Activated CD8-positive, alpha-beta T cell treated with anti-CD3 and anti-CD28 coated beads for 36 hours (primary cell): ENCODE measurements around the gene PECR. TPM values are rescaled to one million over a fixed set of nuclear protein-coding genes. Genes with fewer than 3 reads are reported as not detected.

Experiments used
- ATAC-seq: fragments of 200-7000 bp; cut with Tn5 transposase; one replicate; pipeline ENCODE4 v1.10.0; 2021; ENCODE audit warnings: mild to moderate bottlenecking, moderate library complexity
- CTCF ChIA-PET: fragments of 350-600 bp; sonication (Branson Sonifier 250); formaldehyde crosslinking; loops from one replicate; lab custom pipeline; 2021; ENCODE audit warnings: antibody characterized with exemption; lab: Charles Lee
- POLR2A ChIA-PET: fragments of 350-600 bp; sonication (Branson Sonifier 250); formaldehyde crosslinking; loops from one replicate; lab custom pipeline; 2021; ENCODE audit warnings: antibody characterized with exemption; lab: Charles Lee
- DNase-seq: peaks from one replicate; pipeline ENCODE4 v3.0.0-alpha.2; 2020
- H3K27ac Mint-ChIP-seq: one replicate; pipeline ENCODE4 v1.8.0; 2021; ENCODE audit warnings: mild to moderate bottlenecking, mixed read lengths
- H3K27me3 Mint-ChIP-seq: one replicate; pipeline ENCODE4 v1.8.0; 2021; ENCODE audit warnings: mixed read lengths
- H3K36me3 Mint-ChIP-seq: one replicate; pipeline ENCODE4 v1.8.0; 2021; ENCODE audit warnings: low read depth, mixed read lengths
- H3K4me1 Mint-ChIP-seq: one replicate; pipeline ENCODE4 v1.8.0; 2021; ENCODE audit warnings: low read depth, mixed read lengths
- H3K4me3 Mint-ChIP-seq: one replicate; pipeline ENCODE4 v1.8.0; 2021; ENCODE audit warnings: mild to moderate bottlenecking, moderate library complexity, mixed read lengths
- H3K9me3 Mint-ChIP-seq: one replicate; pipeline ENCODE4 v1.8.0; 2021; ENCODE audit warnings: mixed read lengths
- intact Hi-C: fragments of 100-400 bp; cut with micrococcal nuclease; formaldehyde crosslinking; loops from one replicate; pipeline ENCODE4 v1.10.0; 2022
- total RNA-seq, 2 experiments: library from RNA; stranded (reverse); gene quantifications; one replicate each; pipeline ENCODE4 v1.2.3, GENCODE V29; 2021
- TF ChIP-seq, protein P1 (sequence below): fragments of 200-600 bp; IDR thresholded peaks from one replicate; pipeline ENCODE4 v1.8.0; 2022; ENCODE audit warnings: antibody characterized with exemption, mild to moderate bottlenecking

Gene PECR
- total RNA-seq, 2 experiments from 2014 or later, result 21.1 to 22.5 TPM

DNA sequence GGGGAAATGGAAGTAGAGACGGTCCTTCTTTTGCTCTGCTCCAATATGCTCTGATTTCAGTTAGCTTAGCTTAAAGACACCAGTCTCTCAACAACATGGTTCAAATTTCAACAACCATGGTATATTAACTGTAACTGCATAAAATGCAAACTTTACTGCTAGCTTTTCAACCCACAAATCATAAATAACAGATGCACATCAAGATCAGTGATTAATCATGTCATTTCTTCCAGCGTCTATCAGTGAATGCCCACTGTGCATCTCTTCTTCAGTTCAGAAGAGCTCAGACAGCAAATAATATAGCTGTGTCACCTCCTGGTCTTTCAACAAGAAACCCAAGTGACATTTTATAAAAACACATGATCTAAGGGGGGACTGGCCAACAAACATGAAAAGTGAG lies 12.6 kb downstream of the PECR start:
- TF ChIP-seq, protein P1, sequence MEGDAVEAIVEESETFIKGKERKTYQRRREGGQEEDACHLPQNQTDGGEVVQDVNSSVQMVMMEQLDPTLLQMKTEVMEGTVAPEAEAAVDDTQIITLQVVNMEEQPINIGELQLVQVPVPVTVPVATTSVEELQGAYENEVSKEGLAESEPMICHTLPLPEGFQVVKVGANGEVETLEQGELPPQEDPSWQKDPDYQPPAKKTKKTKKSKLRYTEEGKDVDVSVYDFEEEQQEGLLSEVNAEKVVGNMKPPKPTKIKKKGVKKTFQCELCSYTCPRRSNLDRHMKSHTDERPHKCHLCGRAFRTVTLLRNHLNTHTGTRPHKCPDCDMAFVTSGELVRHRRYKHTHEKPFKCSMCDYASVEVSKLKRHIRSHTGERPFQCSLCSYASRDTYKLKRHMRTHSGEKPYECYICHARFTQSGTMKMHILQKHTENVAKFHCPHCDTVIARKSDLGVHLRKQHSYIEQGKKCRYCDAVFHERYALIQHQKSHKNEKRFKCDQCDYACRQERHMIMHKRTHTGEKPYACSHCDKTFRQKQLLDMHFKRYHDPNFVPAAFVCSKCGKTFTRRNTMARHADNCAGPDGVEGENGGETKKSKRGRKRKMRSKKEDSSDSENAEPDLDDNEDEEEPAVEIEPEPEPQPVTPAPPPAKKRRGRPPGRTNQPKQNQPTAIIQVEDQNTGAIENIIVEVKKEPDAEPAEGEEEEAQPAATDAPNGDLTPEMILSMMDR, result no peak
- DNase-seq, result no peak
- H3K27ac Mint-ChIP-seq, result no peak overlapping the region
- no peak for ATAC-seq
- ChIA-PET CTCF (interaction anchor here (1.7 to 3.5 kb wide), 3 partner anchors 11 to 36 kb away, joined by 4 to 11 read pairs (median 4); partner anchors contain the start of genes PECR and TMEM169), POLR2A (interaction anchor here (0.5 kb wide), 1 partner anchor 148 kb away, joined by 3 read pairs; no protein-coding TSS in a partner anchor)
- intact Hi-C loops, result no loop called here
- no peaks in the 10 kb centered on the region for H3K9me3 Mint-ChIP-seq
- peaks cover 5% of the 10 kb centered on the region for H3K36me3 Mint-ChIP-seq
- H3K4me3 Mint-ChIP-seq, result no peak overlapping the region
- H3K27me3 Mint-ChIP-seq, result no peaks in the 10 kb centered on the region
- H3K4me1 Mint-ChIP-seq, result peaks cover 17% of the 10 kb centered on the region

DNA sequence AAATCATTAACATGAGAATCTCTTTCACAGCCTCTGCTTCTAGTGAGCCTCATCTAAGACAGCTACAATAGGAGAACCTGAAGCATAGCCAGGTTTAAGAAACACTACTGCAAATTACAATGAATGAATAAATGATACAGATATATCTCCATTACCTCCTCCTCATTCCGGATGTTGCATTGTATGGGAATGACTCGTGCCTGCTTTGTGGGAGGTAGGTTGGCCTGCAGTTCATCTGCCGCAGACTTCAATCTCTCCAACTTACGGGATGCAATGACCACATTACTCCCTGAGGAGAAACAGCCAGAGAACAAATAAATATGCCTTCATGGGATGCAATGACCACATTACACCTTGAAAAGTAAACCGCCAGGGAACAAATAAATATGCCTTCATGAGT lies 15.4 kb downstream of the PECR start:
- Mint-ChIP-seq H3K4me3 (no peak overlapping the region), H3K4me1 (peaks cover 13% of the 10 kb centered on the region), H3K27ac (no peak overlapping the region), H3K27me3 (no peaks in the 10 kb centered on the region), H3K9me3 (no peaks in the 10 kb centered on the region), H3K36me3 (peaks cover 4% of the 10 kb centered on the region)
- no peak for DNase-seq
- POLR2A ChIA-PET, result no interaction called here
- CTCF ChIA-PET, result interaction anchor here (1.0 kb wide), 1 partner anchor 65 kb away, joined by 3 read pairs; no protein-coding TSS in a partner anchor
- TF ChIP-seq, protein P1, result no peak
- no peak for ATAC-seq
- intact Hi-C loops, result no loop called here

DNA sequence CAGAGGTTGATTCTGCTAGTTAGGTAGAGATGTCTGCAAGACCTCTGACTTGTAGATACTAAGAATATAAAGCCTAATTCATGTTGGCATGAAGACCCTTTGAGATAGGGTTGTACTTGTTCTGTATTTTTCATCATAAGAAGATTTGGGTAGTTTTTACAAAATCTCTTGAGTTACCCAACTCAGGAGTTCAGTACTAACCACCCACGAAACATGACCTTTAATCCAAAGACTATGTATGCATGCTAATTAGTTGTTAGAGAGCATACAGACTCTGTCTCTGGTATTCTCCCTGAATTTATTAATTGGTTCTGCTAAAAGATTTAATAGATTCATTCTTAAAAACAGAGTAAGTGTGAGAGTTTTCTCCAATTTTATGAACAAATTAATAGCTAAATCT lies 16.9 kb downstream of the PECR start:
- TF ChIP-seq, protein P1, result no peak
- Mint-ChIP-seq H3K27me3 (no peaks in the 10 kb centered on the region), H3K9me3 (no peaks in the 10 kb centered on the region), H3K27ac (no peak overlapping the region), H3K4me3 (no peak overlapping the region), H3K4me1 (peaks cover 13% of the 10 kb centered on the region), H3K36me3 (peaks cover 4% of the 10 kb centered on the region)
- ATAC-seq (no peak), DNase-seq (no peak)
- intact Hi-C loops, result no loop called here
- POLR2A ChIA-PET, result no interaction called here
- CTCF ChIA-PET, result interaction anchor here (0.8 to 1.6 kb wide), 4 partner anchors 20 to 76 kb away, joined by 3 to 6 read pairs (median 4); partner anchors contain the start of gene XRCC5

DNA sequence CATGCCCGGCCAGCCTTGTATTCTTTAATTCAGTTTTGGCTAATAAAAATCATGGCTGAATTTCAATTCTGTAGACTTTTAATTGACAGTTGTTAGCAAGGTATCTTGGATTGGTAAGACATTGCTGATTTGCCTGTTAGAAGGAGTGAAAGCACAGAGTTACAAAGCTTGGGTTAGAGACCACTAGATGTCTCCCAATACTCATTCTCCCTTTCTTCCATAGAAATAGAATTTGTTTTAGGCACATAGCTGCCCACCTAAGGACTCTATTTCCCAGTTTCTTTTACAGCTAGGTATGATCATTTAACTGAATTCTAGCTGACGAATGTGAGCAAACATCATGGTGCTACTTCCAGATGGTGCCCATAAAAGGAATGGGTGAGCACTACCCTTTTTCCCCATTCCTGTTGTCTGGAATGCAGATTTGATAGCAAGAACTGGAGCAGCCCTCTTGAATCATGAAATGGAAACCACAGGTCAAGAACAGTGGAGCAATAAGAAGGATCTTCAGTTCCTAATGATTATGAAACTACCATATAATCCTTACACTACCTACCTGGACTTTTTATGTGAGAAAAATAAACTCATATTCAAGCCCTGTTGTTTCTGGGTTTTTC lies 17.5 kb downstream of the PECR start:
- DNase-seq, result no peak
- intact Hi-C loops, result no loop called here
- Mint-ChIP-seq H3K4me1 (peaks cover 16% of the 10 kb centered on the region), H3K9me3 (peaks cover 3% of the 10 kb centered on the region), H3K27ac (no peak overlapping the region), H3K27me3 (no peaks in the 10 kb centered on the region), H3K4me3 (no peak overlapping the region), H3K36me3 (peaks cover 9% of the 10 kb centered on the region)
- TF ChIP-seq, protein P1, result no peak
- POLR2A ChIA-PET, result no interaction called here
- CTCF ChIA-PET, result interaction anchor here (0.8 to 1.6 kb wide), 4 partner anchors 20 to 77 kb away, joined by 3 to 6 read pairs (median 4); partner anchors contain the start of gene XRCC5
- ATAC-seq, result no peak

DNA sequence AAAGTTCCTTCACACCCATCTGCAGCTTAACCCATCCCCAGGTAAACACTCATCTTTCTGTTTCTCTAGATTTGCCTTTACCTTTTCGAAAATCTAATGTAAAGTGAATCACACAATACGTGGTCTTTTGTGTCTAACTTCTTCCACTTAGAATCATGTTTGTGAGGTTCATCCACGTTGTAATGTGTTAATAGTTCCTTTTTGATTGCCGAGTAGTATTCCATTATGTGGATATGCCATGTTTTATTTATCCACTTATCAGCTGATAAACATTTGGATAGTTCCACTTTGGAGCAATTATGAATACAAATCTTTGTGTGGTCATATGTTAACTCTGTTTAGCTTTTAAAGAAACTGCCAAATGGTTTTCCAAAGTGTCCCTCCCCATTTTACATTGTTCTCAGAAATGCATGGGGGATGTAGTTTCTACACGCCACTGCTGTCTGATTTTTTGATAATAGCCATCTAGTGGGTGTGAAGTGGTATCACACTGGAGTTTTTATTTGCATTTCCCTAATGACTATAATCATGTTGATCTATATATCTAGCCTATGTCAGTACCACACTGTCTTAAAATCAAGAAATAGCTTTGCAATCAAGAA lies 22.3 kb downstream of the PECR start:
- DNase-seq (no peak), ATAC-seq (no peak)
- peaks cover 35% of the 10 kb centered on the region for H3K4me1 Mint-ChIP-seq
- no peak overlapping the region for H3K4me3 Mint-ChIP-seq
- TF ChIP-seq, protein P1, result no peak
- ChIA-PET CTCF (interaction anchor here (0.7 to 4.4 kb wide), 21 partner anchors 8 to 603 kb away, joined by 3 to 49 read pairs (median 4); partner anchors contain the start of genes PECR, TMEM169 and XRCC5), POLR2A (no interaction called here)
- H3K27me3 Mint-ChIP-seq, result no peaks in the 10 kb centered on the region
- H3K27ac Mint-ChIP-seq, result peak overlapping the region; percentile 4
- intact Hi-C loops, result no loop called here
- peaks cover 15% of the 10 kb centered on the region for H3K36me3 Mint-ChIP-seq
- H3K9me3 Mint-ChIP-seq, result peaks cover 5% of the 10 kb centered on the region
